ENCODE measurements around the gene PLXNB2.

GRCh38 chr22:50264104-50264745, 43.2 kb downstream of the PLXNB2 start:
- TF ChIP-seq EZH2phosphoT487 (IDR thresholded peaks at IDR 0.05; ENCODE audit: insufficient read depth, low read depth) (no peak), EZH2 (IDR thresholded peaks at IDR 0.05; ENCODE audit: insufficient read depth, poor library complexity, severe bottlenecking) (no peak)
